ENCODE measurements around the gene GSTO1.
"Not testable (repeated sequence)": the region's sequence is repeated elsewhere in the genome, so short reads cannot be mapped to it uniquely, and the experiment has no call there.

Gene GSTO1

GRCh38 chr10:104254493-104255310, at the start of gene GSTO1:
GSTO1 (plus strand) TSS chr10:104254892; CDS start chr10:104254929, 37 bp downstream.
- DNase-seq (ENCODE audit: low read depth) = peak; percentile 44

GRCh38 chr10:104208730-104209129, 46.0 kb upstream of the GSTO1 start:
- DNase-seq (ENCODE audit: low read depth) = no peak

- DNase-seq (ENCODE audit: low read depth) = peak; percentile 29
Observed at GRCh38 chr10:104209575-104210198, 45.0 kb upstream of the GSTO1 start.

GRCh38 chr10:104216631-104217030, 38.1 kb upstream of the GSTO1 start:
- DNase-seq (ENCODE audit: low read depth) = no peak

- DNase-seq (ENCODE audit: low read depth) = no peak
Observed at GRCh38 chr10:104218751-104219150, 35.9 kb upstream of the GSTO1 start.

- no peak for DNase-seq (ENCODE audit: low read depth)
Observed at GRCh38 chr10:104220522-104220921, 34.2 kb upstream of the GSTO1 start.

GRCh38 chr10:104223304-104223703, 31.4 kb upstream of the GSTO1 start:
- DNase-seq (ENCODE audit: low read depth) = no peak

GRCh38 chr10:104230490-104230889, 24.2 kb upstream of the GSTO1 start:
- DNase-seq (ENCODE audit: low read depth) = no peak

- DNase-seq (ENCODE audit: low read depth) = peak; percentile 91
Observed at GRCh38 chr10:104231784-104232612, 22.7 kb upstream of the GSTO1 start, which contains the start of gene CFAP43. CFAP43 (minus strand) TSS chr10:104232364; CDS start chr10:104232246, 118 bp downstream.

GRCh38 chr10:104232613-104233102, 22.0 kb upstream of the GSTO1 start:
- DNase-seq (ENCODE audit: low read depth) = no peak

GRCh38 chr10:104233817-104234216, 20.9 kb upstream of the GSTO1 start:
- DNase-seq (ENCODE audit: low read depth) = no peak

- no peak for DNase-seq (ENCODE audit: low read depth)
Observed at GRCh38 chr10:104234934-104235333, 19.8 kb upstream of the GSTO1 start.

GRCh38 chr10:104235801-104236200, 18.9 kb upstream of the GSTO1 start:
- DNase-seq (ENCODE audit: low read depth) = no peak

- DNase-seq (ENCODE audit: low read depth) = no peak
Observed at GRCh38 chr10:104240078-104240477, 14.6 kb upstream of the GSTO1 start.

- no peak for DNase-seq (ENCODE audit: low read depth)
Observed at GRCh38 chr10:104242545-104242944, 12.1 kb upstream of the GSTO1 start.

GRCh38 chr10:104243009-104243408, 11.7 kb upstream of the GSTO1 start:
- DNase-seq (ENCODE audit: low read depth) = not testable (repeated sequence)

GRCh38 chr10:104243512-104243911, 11.2 kb upstream of the GSTO1 start:
- DNase-seq (ENCODE audit: low read depth) = no peak

- DNase-seq (ENCODE audit: low read depth) = no peak
Observed at GRCh38 chr10:104245066-104245632, 9.5 kb upstream of the GSTO1 start.

- peak; percentile 97 for DNase-seq (ENCODE audit: low read depth)
Observed at GRCh38 chr10:104246976-104247375, 7.7 kb upstream of the GSTO1 start.

- DNase-seq (ENCODE audit: low read depth) = no peak
Observed at GRCh38 chr10:104247513-104248146, 7.1 kb upstream of the GSTO1 start.

- DNase-seq (ENCODE audit: low read depth) = not testable (repeated sequence)
Observed at GRCh38 chr10:104248931-104249330, 5.8 kb upstream of the GSTO1 start.

Data from stromal cell of bone marrow (primary cell).